T-helper 2 cell treated with Interferon-gamma antibody and Interleukin-4, amounts not matched to agents 5 μg/mL and 100 μg/mL, for 36 hours (primary cell): ENCODE results near the gene IL17REL.

ENCODE experiments used
- DNase-seq: peaks from one replicate; pipeline ENCODE4 v3.0.0; 2021; ENCODE audit warnings: low spot score
- H3K27ac Mint-ChIP-seq: one replicate; pipeline ENCODE4 v1.8.0; 2021; ENCODE audit warnings: mild to moderate bottlenecking, mixed read lengths
- H3K27me3 Mint-ChIP-seq: one replicate; pipeline ENCODE4 v1.8.0; 2021; ENCODE audit warnings: low read depth, mixed read lengths
- H3K36me3 Mint-ChIP-seq: one replicate; pipeline ENCODE4 v1.8.0; 2021; ENCODE audit warnings: low read depth, mixed read lengths
- H3K4me1 Mint-ChIP-seq: one replicate; pipeline ENCODE4 v1.8.0; 2021; ENCODE audit warnings: low read depth, mixed read lengths
- H3K4me3 Mint-ChIP-seq: one replicate; pipeline ENCODE4 v1.8.0; 2022; ENCODE audit warnings: mild to moderate bottlenecking, moderate library complexity, mixed read lengths
- H3K9me3 Mint-ChIP-seq: one replicate; pipeline ENCODE4 v1.8.0; 2021; ENCODE audit warnings: mixed read lengths

Gene IL17REL

GRCh38 chr22:50009765-50010675 is 2.5 kb downstream of the IL17REL start:
- Mint-ChIP-seq H3K27ac (no peak overlapping the region), H3K27me3 (peaks cover 12% of the 10 kb centered on the region), H3K4me1 (peaks cover 2% of the 10 kb centered on the region), H3K36me3 (no peaks in the 10 kb centered on the region), H3K9me3 (no peaks in the 10 kb centered on the region), H3K4me3 (no peak overlapping the region)
- no peak for DNase-seq

- no peak for DNase-seq
- Mint-ChIP-seq H3K36me3 (no peaks in the 10 kb centered on the region), H3K4me3 (no peak overlapping the region), H3K27me3 (peaks cover 12% of the 10 kb centered on the region), H3K27ac (no peak overlapping the region), H3K9me3 (no peaks in the 10 kb centered on the region), H3K4me1 (peaks cover 2% of the 10 kb centered on the region)
Observed at GRCh38 chr22:50009251-50009650, 3.3 kb downstream of the IL17REL start.

- H3K27me3 Mint-ChIP-seq: peaks cover 12% of the 10 kb centered on the region
- H3K36me3 Mint-ChIP-seq: no peaks in the 10 kb centered on the region
- no peaks in the 10 kb centered on the region for H3K9me3 Mint-ChIP-seq
- peaks cover 2% of the 10 kb centered on the region for H3K4me1 Mint-ChIP-seq
- DNase-seq: no peak
- no peak overlapping the region for H3K27ac Mint-ChIP-seq
- no peak overlapping the region for H3K4me3 Mint-ChIP-seq
Observed at GRCh38 chr22:50008151-50009040, 4.2 kb downstream of the IL17REL start.

- no peak for DNase-seq
- Mint-ChIP-seq H3K27ac (no peak overlapping the region), H3K4me3 (no peak overlapping the region), H3K9me3 (no peaks in the 10 kb centered on the region), H3K36me3 (no peaks in the 10 kb centered on the region), H3K4me1 (peaks cover 2% of the 10 kb centered on the region), H3K27me3 (peaks cover 12% of the 10 kb centered on the region)
Observed at GRCh38 chr22:50007057-50007511, 5.5 kb downstream of the IL17REL start.

GRCh38 chr22:50004918-50005317 is 7.6 kb downstream of the IL17REL start:
- Mint-ChIP-seq H3K4me1 (no peaks in the 10 kb centered on the region), H3K36me3 (no peaks in the 10 kb centered on the region), H3K27ac (no peak overlapping the region), H3K27me3 (no peaks in the 10 kb centered on the region), H3K9me3 (no peaks in the 10 kb centered on the region), H3K4me3 (no peak overlapping the region)
- DNase-seq: no peak

- no peak overlapping the region for H3K27ac Mint-ChIP-seq
- no peak for DNase-seq
- H3K4me1 Mint-ChIP-seq: peaks cover 2% of the 10 kb centered on the region
- peaks cover 2% of the 10 kb centered on the region for H3K27me3 Mint-ChIP-seq
- no peaks in the 10 kb centered on the region for H3K9me3 Mint-ChIP-seq
- H3K4me3 Mint-ChIP-seq: no peak overlapping the region
- no peaks in the 10 kb centered on the region for H3K36me3 Mint-ChIP-seq
Observed at GRCh38 chr22:50002791-50003190, 9.8 kb downstream of the IL17REL start.

- no peak overlapping the region for H3K4me3 Mint-ChIP-seq
- H3K9me3 Mint-ChIP-seq: no peaks in the 10 kb centered on the region
- no peak overlapping the region for H3K27ac Mint-ChIP-seq
Observed at GRCh38 chr22:50001388-50002231, 11.0 kb downstream of the IL17REL start.

GRCh38 chr22:50000587-50001387 is 11.8 kb downstream of the IL17REL start:
- H3K27ac Mint-ChIP-seq: no peak overlapping the region
- no peaks in the 10 kb centered on the region for H3K9me3 Mint-ChIP-seq

More at GRCh38 chr22:50001388-50002231, 11.0 kb downstream of the IL17REL start:
- Mint-ChIP-seq H3K36me3 (no peaks in the 10 kb centered on the region), H3K27me3 (peaks cover 2% of the 10 kb centered on the region), H3K4me1 (peaks cover 2% of the 10 kb centered on the region)
- DNase-seq: no peak

GRCh38 chr22:49999946-50000586 is 12.5 kb downstream of the IL17REL start:
- H3K4me1 Mint-ChIP-seq: peaks cover 2% of the 10 kb centered on the region
- DNase-seq: no peak
- no peaks in the 10 kb centered on the region for H3K9me3 Mint-ChIP-seq
- no peak overlapping the region for H3K27ac Mint-ChIP-seq
- no peak overlapping the region for H3K4me3 Mint-ChIP-seq
- H3K36me3 Mint-ChIP-seq: no peaks in the 10 kb centered on the region
- peaks cover 2% of the 10 kb centered on the region for H3K27me3 Mint-ChIP-seq

More at GRCh38 chr22:50000587-50001387, 11.8 kb downstream of the IL17REL start:
- no peak for DNase-seq
- Mint-ChIP-seq H3K4me3 (no peak overlapping the region), H3K27me3 (peaks cover 2% of the 10 kb centered on the region), H3K4me1 (peaks cover 2% of the 10 kb centered on the region), H3K36me3 (no peaks in the 10 kb centered on the region)

GRCh38 chr22:49999063-49999945 is 13.3 kb downstream of the IL17REL start:
- Mint-ChIP-seq H3K9me3 (no peaks in the 10 kb centered on the region), H3K36me3 (no peaks in the 10 kb centered on the region), H3K4me1 (peaks cover 2% of the 10 kb centered on the region), H3K27ac (no peak overlapping the region), H3K27me3 (peaks cover 2% of the 10 kb centered on the region), H3K4me3 (no peak overlapping the region)
- DNase-seq: no peak

GRCh38 chr22:49998718-49999062 is 13.9 kb downstream of the IL17REL start:
- DNase-seq: no peak
- Mint-ChIP-seq H3K36me3 (no peaks in the 10 kb centered on the region), H3K27me3 (peaks cover 2% of the 10 kb centered on the region), H3K27ac (peak overlapping the region; percentile 6), H3K4me3 (no peak overlapping the region), H3K4me1 (peaks cover 2% of the 10 kb centered on the region), H3K9me3 (no peaks in the 10 kb centered on the region)
